Smooth muscle cell (in vitro differentiated cells): Measurements from ENCODE around the gene DPH1. TPM values are rescaled to one million over a fixed set of nuclear protein-coding genes. Genes with fewer than 3 reads are reported as not detected.

Source experiments
- DNase-seq: peaks from one replicate; lab custom pipeline; 2025; ENCODE audit not compliant: unreplicated experiment; lab: John Stamatoyannopoulos, UW
- H2AFZ ChIP-seq: fragments of 200-600 bp; sonication (generic); 2 replicates; pipeline ENCODE4 v1.6.0; 2016; ENCODE audit warnings: antibody characterized with exemption, low read depth, mild to moderate bottlenecking
- H3F3A ChIP-seq: fragments of 200-600 bp; sonication (generic); 2 replicates; pipeline ENCODE4 v1.6.0; 2017; ENCODE audit warnings: antibody characterized with exemption, low read depth
- H3K27ac ChIP-seq: fragments of 200-600 bp; sonication (generic); 2 replicates; pipeline ENCODE4 v1.5.1; 2016; ENCODE audit warnings: low read depth, mild to moderate bottlenecking
- H3K27me3 ChIP-seq: fragments of 200-600 bp; sonication (generic); 2 replicates; pipeline ENCODE4 v1.6.1; 2016; ENCODE audit warnings: low read depth, mild to moderate bottlenecking
- H3K36me3 ChIP-seq: fragments of 200-600 bp; sonication (generic); 2 replicates; pipeline ENCODE4 v1.5.1; 2016; ENCODE audit warnings: low read depth
- H3K4me1 ChIP-seq: fragments of 200-600 bp; sonication (generic); 2 replicates; pipeline ENCODE4 v1.5.1; 2016; ENCODE audit warnings: low read depth
- H3K4me2 ChIP-seq: fragments of 200-600 bp; sonication (generic); 2 replicates; pipeline ENCODE4 v1.6.0; 2016; ENCODE audit warnings: mild to moderate bottlenecking
- H3K4me3 ChIP-seq: fragments of 200-600 bp; sonication (generic); 2 replicates; pipeline ENCODE4 v1.5.1; 2016; ENCODE audit warnings: mild to moderate bottlenecking
- H3K79me2 ChIP-seq: fragments of 200-600 bp; sonication (generic); 2 replicates; pipeline ENCODE4 v1.6.0; 2016; ENCODE audit warnings: low read depth, mild to moderate bottlenecking
- H3K9ac ChIP-seq: fragments of 200-600 bp; sonication (generic); 2 replicates; pipeline ENCODE4 v1.6.0; 2016; ENCODE audit warnings: low read depth
- H3K9me3 ChIP-seq: fragments of 200-600 bp; sonication (generic); replicated peaks from 2 replicates; pipeline ENCODE4 v1.5.1; 2016; ENCODE audit warnings: low read depth
- H4K20me1 ChIP-seq: fragments of 200-600 bp; sonication (generic); 2 replicates; pipeline ENCODE4 v1.6.0; 2016; ENCODE audit warnings: low read depth
- CTCF ChIP-seq: fragments of 200-600 bp; sonication (generic); IDR thresholded peaks from 2 replicates; pipeline ENCODE4 v1.5.1; 2017; ENCODE audit warnings: borderline replicate concordance, mild to moderate bottlenecking, antibody characterized with exemption; ENCODE audit not compliant: insufficient read depth, poor library complexity, severe bottlenecking
- WGBS: methylation state at CpG from one replicate; pipeline ENCODE4 v1.1.7; 2016; ENCODE audit warnings: low lambda C conversion rate; 5-methylcytosine and 5-hydroxymethylcytosine counted together
- polyA plus RNA-seq: library from polyadenylated mRNA; unstranded; fragments of >200 nt; fragmentation: Nextera tagmentation; extraction: Ambion mirVana; gene quantifications from 2 replicates; pipeline ENCODE4 v1.2.1, GENCODE V29; 2016
- total RNA-seq: library from RNA; depleted of rRNA; stranded (reverse); fragments of >200 nt; gene quantifications from 2 replicates; pipeline ENCODE4 v1.2.3, GENCODE V29; 2014

Gene DPH1
- total and polyA plus RNA-seq, 2 experiments from 2014 or later: 15.9 to 33.6 TPM

GRCh38 chr17:2041561-2042389 is 11.8 kb downstream of the DPH1 start, which contains the start of gene OVCA2:
OVCA2 (plus strand) TSS chr17:2042022; CDS start chr17:2042048, 26 bp downstream.
- 1% methylated on average over 81 of the region's 93 CpGs for WGBS
- no peaks in the 10 kb centered on the region for H3K36me3 ChIP-seq
- H3K9ac ChIP-seq: peak within 1 kb of the TSS; percentile 85
- H2AFZ ChIP-seq: peak within 1 kb of the TSS; percentile 8
- H4K20me1 ChIP-seq: no peaks in the 10 kb centered on the region
- H3K4me1 ChIP-seq: peaks cover 7% of the 10 kb centered on the region
- H3K79me2 ChIP-seq: peaks cover 21% of the 10 kb centered on the region
- no peaks in the 10 kb centered on the region for H3K27me3 ChIP-seq
- TF ChIP-seq CTCF: peak; percentile 62
- peak within 1 kb of the TSS; percentile 87 for H3K4me2 ChIP-seq
- H3K9me3 ChIP-seq: no peaks in the 10 kb centered on the region
- H3F3A ChIP-seq: peaks cover 12% of the 10 kb centered on the region
- DNase-seq: peak; percentile 90
- peak within 1 kb of the TSS; percentile 86 for H3K27ac ChIP-seq
- H3K4me3 ChIP-seq: peak within 1 kb of the TSS; percentile 63

GRCh38 chr17:2042390-2042847 is 12.5 kb downstream of the DPH1 start:
- peaks cover 21% of the 10 kb centered on the region for H3K79me2 ChIP-seq
- H3K9ac ChIP-seq: peak overlapping the region; percentile 85
- peaks cover 12% of the 10 kb centered on the region for H3F3A ChIP-seq
- no peak for DNase-seq
- H3K36me3 ChIP-seq: no peaks in the 10 kb centered on the region
- H3K4me3 ChIP-seq: peak overlapping the region; percentile 63
- no peaks in the 10 kb centered on the region for H3K9me3 ChIP-seq
- no peaks in the 10 kb centered on the region for H3K27me3 ChIP-seq
- peak overlapping the region; percentile 8 for H2AFZ ChIP-seq
- TF ChIP-seq CTCF: no peak
- peaks cover 7% of the 10 kb centered on the region for H3K4me1 ChIP-seq
- H3K4me2 ChIP-seq: peak overlapping the region; percentile 87
- 32% methylated on average over 17 of the region's 17 CpGs for WGBS
- H3K27ac ChIP-seq: peak overlapping the region; percentile 86
- no peaks in the 10 kb centered on the region for H4K20me1 ChIP-seq

- H3K9me3 ChIP-seq: no peaks in the 10 kb centered on the region
- no peaks in the 10 kb centered on the region for H4K20me1 ChIP-seq
- H3K27me3 ChIP-seq: no peaks in the 10 kb centered on the region
- H3K4me2 ChIP-seq: peak overlapping the region; percentile 87
- H3K79me2 ChIP-seq: peaks cover 21% of the 10 kb centered on the region
- no peak for DNase-seq
- H3K4me3 ChIP-seq: peak overlapping the region; percentile 63
- H3K27ac ChIP-seq: peak overlapping the region; percentile 86
- peak overlapping the region; percentile 85 for H3K9ac ChIP-seq
- H3F3A ChIP-seq: peaks cover 12% of the 10 kb centered on the region
- no peak overlapping the region for H2AFZ ChIP-seq
- peaks cover 7% of the 10 kb centered on the region for H3K4me1 ChIP-seq
- 97% methylated on average over 5 of the region's 5 CpGs for WGBS
- no peak for TF ChIP-seq CTCF
- no peaks in the 10 kb centered on the region for H3K36me3 ChIP-seq
Observed at GRCh38 chr17:2042933-2043332, 13.0 kb downstream of the DPH1 start.

- peak overlapping the region; percentile 86 for H3K27ac ChIP-seq
- no peak for DNase-seq
- H2AFZ ChIP-seq: no peak overlapping the region
- H3K79me2 ChIP-seq: peaks cover 21% of the 10 kb centered on the region
- no peaks in the 10 kb centered on the region for H3K9me3 ChIP-seq
- H4K20me1 ChIP-seq: no peaks in the 10 kb centered on the region
- no peak overlapping the region for H3K4me3 ChIP-seq
- H3F3A ChIP-seq: peaks cover 12% of the 10 kb centered on the region
- H3K36me3 ChIP-seq: no peaks in the 10 kb centered on the region
- H3K9ac ChIP-seq: peak overlapping the region; percentile 22
- 85% methylated on average over 6 of the region's 6 CpGs for WGBS
- H3K4me1 ChIP-seq: peaks cover 7% of the 10 kb centered on the region
- no peak for TF ChIP-seq CTCF
- no peaks in the 10 kb centered on the region for H3K27me3 ChIP-seq
- peak overlapping the region; percentile 87 for H3K4me2 ChIP-seq
Observed at GRCh38 chr17:2043785-2044184, 13.8 kb downstream of the DPH1 start.
